Hepatocyte (in vitro differentiated cells): ENCODE measurements around the gene COMT.

Experiments used
- CTCF ChIP-seq: fragments of 200-600 bp; sonication (generic); IDR thresholded peaks from 2 replicates; pipeline ENCODE4 v1.5.1; 2016; ENCODE audit warnings: antibody characterized with exemption, mild to moderate bottlenecking; ENCODE audit not compliant: poor library complexity
- EZH2 ChIP-seq: fragments of 200-600 bp; sonication (generic); IDR thresholded peaks from 2 replicates; pipeline ENCODE4 v1.6.1; 2016; ENCODE audit warnings: antibody characterized with exemption, mild to moderate bottlenecking, borderline replicate concordance
- EZH2phosphoT487 ChIP-seq: fragments of 200-600 bp; sonication (generic); IDR thresholded peaks from one replicate; pipeline ENCODE4 v1.6.1; 2018; ENCODE audit warnings: antibody characterized with exemption, mild to moderate bottlenecking, low read depth, moderate library complexity; ENCODE audit not compliant: unreplicated experiment, severe bottlenecking

GRCh38 chr22:19970031-19970478, 28.5 kb downstream of the COMT start:
- TF ChIP-seq CTCF = no peak
- no peak for TF ChIP-seq EZH2
- no peak for TF ChIP-seq EZH2phosphoT487
